HEK293 (cell line): ENCODE data around the gene ACAD9.

Experiments
- CTCF ChIA-PET: fragments of 350-600 bp; formaldehyde crosslinking; extraction: SDS; loops from one replicate; lab custom pipeline; 2021; ENCODE audit warnings: antibody characterized with exemption; lab: Yijun Ruan, JAX
- POLR2A ChIA-PET: fragments of 300-600 bp; formaldehyde crosslinking; extraction: SDS; loops from one replicate; lab custom pipeline; 2020; ENCODE audit warnings: antibody characterized with exemption, inconsistent platforms; lab: Yijun Ruan, JAX
- H3K27ac ChIP-seq: fragments of 200-500 bp; sonication (Bioruptor generic); 2 replicates; pipeline ENCODE4 v1.5.1; 2014; ENCODE audit warnings: low read depth, low read length, control low read depth, inconsistent platforms; ENCODE audit errors: extremely low read depth
- H3K36me3 ChIP-seq, 2 experiments: fragments of 200-500 bp in 1 of 2; sonication (Bioruptor generic) in 1 of 2; 1 replicate in 1 of 2; 2 replicates in 1 of 2; pipeline ENCODE4 v1.5.1; 2014 to 2017; ENCODE audit warnings: inconsistent platforms in 2 of 2, low read length in 2 of 2; ENCODE audit not compliant: control insufficient read depth in 2 of 2, insufficient read depth in 1 of 2
- H3K4me1 ChIP-seq: fragments of 200-500 bp; sonication (Bioruptor generic); 2 replicates; pipeline ENCODE4 v1.5.1; 2014; ENCODE audit warnings: mild to moderate bottlenecking, low read length, inconsistent platforms; ENCODE audit not compliant: control insufficient read depth, insufficient read depth
- H3K4me3 ChIP-seq: 2 replicates; pipeline ENCODE4 v1.5.1; 2011; ENCODE audit warnings: low read depth, mild to moderate bottlenecking, control low read depth, low read length, moderate library complexity
- H3K9me3 ChIP-seq: fragments of 200-500 bp; sonication (Bioruptor generic); 2 replicates; pipeline ENCODE4 v1.5.1; 2014; ENCODE audit warnings: low read depth, low read length, inconsistent platforms; ENCODE audit not compliant: control insufficient read depth, insufficient read depth
- GLIS1 ChIP-seq: fragments of 450-650 bp; formaldehyde crosslinking; IDR thresholded peaks from 2 replicates; pipeline ENCODE4 v1.5.1; 2016; ENCODE audit warnings: missing biosample characterization, missing genetic modification characterization
- KLF10 ChIP-seq: fragments of 450-650 bp; IDR thresholded peaks from 2 replicates; pipeline ENCODE4 v1.5.1; 2018; ENCODE audit warnings: missing biosample characterization, mild to moderate bottlenecking, missing genetic modification characterization
- OVOL3 ChIP-seq: fragments of 450-650 bp; formaldehyde crosslinking; IDR thresholded peaks from 2 replicates; pipeline ENCODE4 v1.5.1; 2016; ENCODE audit warnings: missing biosample characterization, missing genetic modification characterization
- ZBTB20 ChIP-seq: fragments of 450-650 bp; formaldehyde crosslinking; IDR thresholded peaks from 2 replicates; pipeline ENCODE4 v1.5.1; 2016; ENCODE audit warnings: missing biosample characterization, missing genetic modification characterization
- ZBTB8A ChIP-seq: fragments of 450-650 bp; formaldehyde crosslinking; IDR thresholded peaks from 2 replicates; pipeline ENCODE4 v1.5.1; 2016; ENCODE audit warnings: missing biosample characterization, missing genetic modification characterization
- ZFP69B ChIP-seq: fragments of 450-650 bp; formaldehyde crosslinking; IDR thresholded peaks from 2 replicates; pipeline ENCODE4 v1.5.1; 2016; ENCODE audit warnings: missing biosample characterization, missing genetic modification characterization
- ZNF140 ChIP-seq: fragments of 450-650 bp; formaldehyde crosslinking; IDR thresholded peaks from 2 replicates; pipeline ENCODE4 v1.5.1; 2016; ENCODE audit warnings: missing biosample characterization, missing genetic modification characterization
- ZNF157 ChIP-seq: fragments of 450-650 bp; formaldehyde crosslinking; IDR thresholded peaks from 2 replicates; pipeline ENCODE4 v1.5.1; 2016; ENCODE audit warnings: missing biosample characterization, missing genetic modification characterization
- ZNF175 ChIP-seq: fragments of 450-650 bp; formaldehyde crosslinking; IDR thresholded peaks from 2 replicates; pipeline ENCODE4 v1.5.1; 2016; ENCODE audit warnings: missing biosample characterization, missing genetic modification characterization
- ZNF274 ChIP-seq, 2 experiments: fragments of 200-500 bp in 1 of 2; fragments of 450-650 bp in 1 of 2; sonication (Bioruptor generic) in 1 of 2; formaldehyde crosslinking in 1 of 2; IDR thresholded peaks; 2 replicates each; pipeline versions ENCODE4 v1.5.1 to v1.6.1; 2014 to 2016; ENCODE audit warnings: borderline replicate concordance in 1 of 2, inconsistent platforms in 1 of 2, low read length in 1 of 2, missing biosample characterization in 1 of 2, missing genetic modification characterization in 1 of 2
- ZNF404 ChIP-seq: fragments of 450-650 bp; formaldehyde crosslinking; IDR thresholded peaks from 2 replicates; pipeline ENCODE4 v1.5.1; 2017; ENCODE audit warnings: missing biosample characterization, missing genetic modification characterization
- ZNF433 ChIP-seq: fragments of 450-650 bp; formaldehyde crosslinking; IDR thresholded peaks from 2 replicates; pipeline ENCODE4 v1.5.1; 2016; ENCODE audit warnings: missing biosample characterization, missing genetic modification characterization, low read depth
- ZNF529 ChIP-seq: fragments of 450-650 bp; formaldehyde crosslinking; IDR thresholded peaks from 2 replicates; pipeline ENCODE4 v1.5.1; 2017; ENCODE audit warnings: missing genetic modification characterization, missing biosample characterization; ENCODE audit not compliant: insufficient replicate concordance
- ZNF544 ChIP-seq: fragments of 450-650 bp; formaldehyde crosslinking; IDR thresholded peaks from 2 replicates; pipeline ENCODE4 v1.5.0; 2017; ENCODE audit warnings: missing biosample characterization, missing genetic modification characterization
- ZNF596 ChIP-seq: fragments of 450-650 bp; IDR thresholded peaks from 2 replicates; pipeline ENCODE4 v1.5.0; 2018; ENCODE audit warnings: missing biosample characterization, mild to moderate bottlenecking, missing genetic modification characterization, moderate library complexity
- ZNF701 ChIP-seq: fragments of 450-650 bp; formaldehyde crosslinking; IDR thresholded peaks from 2 replicates; pipeline ENCODE4 v1.5.1; 2016; ENCODE audit warnings: missing biosample characterization, missing genetic modification characterization
- ZNF785 ChIP-seq: fragments of 450-650 bp; formaldehyde crosslinking; IDR thresholded peaks from 2 replicates; pipeline ENCODE4 v1.5.1; 2016; ENCODE audit warnings: missing biosample characterization, missing genetic modification characterization
- ZNF792 ChIP-seq: fragments of 450-650 bp; formaldehyde crosslinking; IDR thresholded peaks from 2 replicates; pipeline ENCODE4 v1.5.1; 2016; ENCODE audit warnings: missing biosample characterization, missing genetic modification characterization
- TF ChIP-seq, protein P1 (sequence below): fragments of 450-650 bp; formaldehyde crosslinking; IDR thresholded peaks from 2 replicates; pipeline ENCODE4 v1.5.1; 2017; ENCODE audit warnings: missing biosample characterization, missing genetic modification characterization
- TF ChIP-seq, protein P2 (sequence below): fragments of 450-650 bp; formaldehyde crosslinking; IDR thresholded peaks from 2 replicates; pipeline ENCODE4 v1.5.1; 2016; ENCODE audit warnings: missing biosample characterization, missing genetic modification characterization
- TF ChIP-seq, protein P3 (sequence below): fragments of 450-650 bp; formaldehyde crosslinking; optimal IDR thresholded peaks from 2 replicates; pipeline ENCODE3; 2016; ENCODE audit warnings: missing biosample characterization, mild to moderate bottlenecking, missing genetic modification characterization
- TF ChIP-seq, protein P4 (sequence below): fragments of 450-650 bp; formaldehyde crosslinking; conservative IDR thresholded peaks from 2 replicates; pipeline ENCODE4 v1.5.1; 2016; ENCODE audit warnings: low read depth, missing biosample characterization, missing genetic modification characterization
- TF ChIP-seq, protein P5 (sequence below): fragments of 450-650 bp; formaldehyde crosslinking; IDR thresholded peaks from 2 replicates; pipeline ENCODE4 v1.5.1; 2016; ENCODE audit warnings: missing biosample characterization, missing genetic modification characterization
- TF ChIP-seq, protein P6 (sequence below): fragments of 450-650 bp; formaldehyde crosslinking; IDR thresholded peaks from 2 replicates; pipeline ENCODE4 v1.5.1; 2017; ENCODE audit warnings: missing biosample characterization, missing genetic modification characterization

Gene ACAD9

DNA sequence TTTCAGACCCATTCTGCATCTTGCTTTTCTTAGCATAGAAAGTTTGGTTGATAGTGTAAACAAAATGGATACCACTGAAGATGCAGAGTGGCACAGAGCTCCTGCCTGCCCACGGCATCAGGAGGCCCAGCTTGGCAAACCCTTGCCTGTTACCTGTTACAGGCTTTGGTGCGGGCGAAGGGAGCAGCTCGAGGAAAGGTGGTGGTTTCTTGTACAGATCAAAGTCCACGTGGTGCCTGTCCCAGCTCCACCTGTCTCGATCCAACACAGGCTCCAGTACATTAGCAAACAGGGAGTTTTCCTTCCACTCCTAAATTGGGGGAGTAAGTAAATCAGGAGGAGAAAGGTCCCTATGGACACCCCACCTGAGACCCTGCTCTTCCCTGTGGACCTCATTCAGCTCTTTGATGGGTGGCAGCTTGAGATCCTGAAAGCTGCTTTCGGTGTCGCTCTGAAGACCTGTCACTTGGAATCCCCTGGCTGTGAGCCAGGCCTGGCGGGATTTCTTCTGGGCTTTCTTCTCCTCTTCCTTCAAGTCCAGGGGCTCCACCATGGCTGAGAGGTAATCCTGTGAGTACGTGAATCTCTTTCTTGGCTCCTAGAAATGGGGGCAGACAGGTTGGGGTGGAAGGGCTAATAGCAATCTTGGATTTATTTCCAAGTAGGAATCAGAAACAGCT is 35.7 kb downstream of the ACAD9 start (continued):
- TF ChIP-seq, protein P1, sequence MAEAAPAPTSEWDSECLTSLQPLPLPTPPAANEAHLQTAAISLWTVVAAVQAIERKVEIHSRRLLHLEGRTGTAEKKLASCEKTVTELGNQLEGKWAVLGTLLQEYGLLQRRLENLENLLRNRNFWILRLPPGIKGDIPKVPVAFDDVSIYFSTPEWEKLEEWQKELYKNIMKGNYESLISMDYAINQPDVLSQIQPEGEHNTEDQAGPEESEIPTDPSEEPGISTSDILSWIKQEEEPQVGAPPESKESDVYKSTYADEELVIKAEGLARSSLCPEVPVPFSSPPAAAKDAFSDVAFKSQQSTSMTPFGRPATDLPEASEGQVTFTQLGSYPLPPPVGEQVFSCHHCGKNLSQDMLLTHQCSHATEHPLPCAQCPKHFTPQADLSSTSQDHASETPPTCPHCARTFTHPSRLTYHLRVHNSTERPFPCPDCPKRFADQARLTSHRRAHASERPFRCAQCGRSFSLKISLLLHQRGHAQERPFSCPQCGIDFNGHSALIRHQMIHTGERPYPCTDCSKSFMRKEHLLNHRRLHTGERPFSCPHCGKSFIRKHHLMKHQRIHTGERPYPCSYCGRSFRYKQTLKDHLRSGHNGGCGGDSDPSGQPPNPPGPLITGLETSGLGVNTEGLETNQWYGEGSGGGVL (tag by site-specific recombination): no peak
- no peak for TF ChIP-seq ZNF433 (tag by site-specific recombination)
- no peak for TF ChIP-seq ZNF544
- TF ChIP-seq, protein P2, sequence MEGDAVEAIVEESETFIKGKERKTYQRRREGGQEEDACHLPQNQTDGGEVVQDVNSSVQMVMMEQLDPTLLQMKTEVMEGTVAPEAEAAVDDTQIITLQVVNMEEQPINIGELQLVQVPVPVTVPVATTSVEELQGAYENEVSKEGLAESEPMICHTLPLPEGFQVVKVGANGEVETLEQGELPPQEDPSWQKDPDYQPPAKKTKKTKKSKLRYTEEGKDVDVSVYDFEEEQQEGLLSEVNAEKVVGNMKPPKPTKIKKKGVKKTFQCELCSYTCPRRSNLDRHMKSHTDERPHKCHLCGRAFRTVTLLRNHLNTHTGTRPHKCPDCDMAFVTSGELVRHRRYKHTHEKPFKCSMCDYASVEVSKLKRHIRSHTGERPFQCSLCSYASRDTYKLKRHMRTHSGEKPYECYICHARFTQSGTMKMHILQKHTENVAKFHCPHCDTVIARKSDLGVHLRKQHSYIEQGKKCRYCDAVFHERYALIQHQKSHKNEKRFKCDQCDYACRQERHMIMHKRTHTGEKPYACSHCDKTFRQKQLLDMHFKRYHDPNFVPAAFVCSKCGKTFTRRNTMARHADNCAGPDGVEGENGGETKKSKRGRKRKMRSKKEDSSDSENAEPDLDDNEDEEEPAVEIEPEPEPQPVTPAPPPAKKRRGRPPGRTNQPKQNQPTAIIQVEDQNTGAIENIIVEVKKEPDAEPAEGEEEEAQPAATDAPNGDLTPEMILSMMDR: no peak
- no peak for TF ChIP-seq ZBTB8A (tag by site-specific recombination)
- TF ChIP-seq ZNF792 (tag by site-specific recombination): no peak
- TF ChIP-seq ZNF274 (IDR thresholded peaks at IDR 0.05; ENCODE audit: low read length): no peak
- no peak for TF ChIP-seq ZNF274 (tag by site-specific recombination; IDR thresholded peaks at IDR 0.05; ENCODE audit: borderline replicate concordance)
- no peak for TF ChIP-seq ZFP69B
- TF ChIP-seq ZNF404 (tag by site-specific recombination): no peak
- TF ChIP-seq GLIS1 (tag by site-specific recombination): no peak
- TF ChIP-seq, protein P3, sequence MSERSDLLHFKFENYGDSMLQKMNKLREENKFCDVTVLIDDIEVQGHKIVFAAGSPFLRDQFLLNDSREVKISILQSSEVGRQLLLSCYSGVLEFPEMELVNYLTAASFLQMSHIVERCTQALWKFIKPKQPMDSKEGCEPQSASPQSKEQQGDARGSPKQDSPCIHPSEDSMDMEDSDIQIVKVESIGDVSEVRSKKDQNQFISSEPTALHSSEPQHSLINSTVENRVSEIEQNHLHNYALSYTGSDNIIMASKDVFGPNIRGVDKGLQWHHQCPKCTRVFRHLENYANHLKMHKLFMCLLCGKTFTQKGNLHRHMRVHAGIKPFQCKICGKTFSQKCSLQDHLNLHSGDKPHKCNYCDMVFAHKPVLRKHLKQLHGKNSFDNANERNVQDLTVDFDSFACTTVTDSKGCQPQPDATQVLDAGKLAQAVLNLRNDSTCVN (tag by site-specific recombination): no peak
- TF ChIP-seq ZNF140: no peak
- TF ChIP-seq, protein P4, sequence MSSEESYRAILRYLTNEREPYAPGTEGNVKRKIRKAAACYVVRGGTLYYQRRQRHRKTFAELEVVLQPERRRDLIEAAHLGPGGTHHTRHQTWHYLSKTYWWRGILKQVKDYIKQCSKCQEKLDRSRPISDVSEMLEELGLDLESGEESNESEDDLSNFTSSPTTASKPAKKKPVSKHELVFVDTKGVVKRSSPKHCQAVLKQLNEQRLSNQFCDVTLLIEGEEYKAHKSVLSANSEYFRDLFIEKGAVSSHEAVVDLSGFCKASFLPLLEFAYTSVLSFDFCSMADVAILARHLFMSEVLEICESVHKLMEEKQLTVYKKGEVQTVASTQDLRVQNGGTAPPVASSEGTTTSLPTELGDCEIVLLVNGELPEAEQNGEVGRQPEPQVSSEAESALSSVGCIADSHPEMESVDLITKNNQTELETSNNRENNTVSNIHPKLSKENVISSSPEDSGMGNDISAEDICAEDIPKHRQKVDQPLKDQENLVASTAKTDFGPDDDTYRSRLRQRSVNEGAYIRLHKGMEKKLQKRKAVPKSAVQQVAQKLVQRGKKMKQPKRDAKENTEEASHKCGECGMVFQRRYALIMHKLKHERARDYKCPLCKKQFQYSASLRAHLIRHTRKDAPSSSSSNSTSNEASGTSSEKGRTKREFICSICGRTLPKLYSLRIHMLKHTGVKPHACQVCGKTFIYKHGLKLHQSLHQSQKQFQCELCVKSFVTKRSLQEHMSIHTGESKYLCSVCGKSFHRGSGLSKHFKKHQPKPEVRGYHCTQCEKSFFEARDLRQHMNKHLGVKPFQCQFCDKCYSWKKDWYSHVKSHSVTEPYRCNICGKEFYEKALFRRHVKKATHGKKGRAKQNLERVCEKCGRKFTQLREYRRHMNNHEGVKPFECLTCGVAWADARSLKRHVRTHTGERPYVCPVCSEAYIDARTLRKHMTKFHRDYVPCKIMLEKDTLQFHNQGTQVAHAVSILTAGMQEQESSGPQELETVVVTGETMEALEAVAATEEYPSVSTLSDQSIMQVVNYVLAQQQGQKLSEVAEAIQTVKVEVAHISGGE (tag by site-specific recombination): no peak

DNA sequence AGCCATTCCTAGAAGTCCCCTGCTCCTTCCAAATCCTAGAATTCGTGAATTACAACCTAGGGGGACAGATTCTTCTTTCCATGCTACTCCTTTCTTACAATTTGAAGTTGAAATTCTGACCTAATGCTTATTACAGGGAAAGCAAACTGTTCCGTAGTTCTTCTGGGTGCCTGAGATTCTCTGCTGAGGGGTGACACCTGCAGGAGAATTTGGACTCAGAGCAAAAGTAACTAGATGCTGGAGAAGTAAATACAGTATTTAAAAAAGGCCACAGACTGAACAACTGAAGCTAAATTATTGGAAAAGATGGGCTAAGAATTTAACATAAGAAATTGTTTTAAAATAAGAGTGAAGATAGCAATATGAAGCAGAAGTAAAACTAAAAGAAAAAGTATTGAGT is 37.9 kb downstream of the ACAD9 start:
- Histone ChIP-seq H3K36me3 (peaks cover 10 to 67% of the 10 kb centered on the region in 2 experiments; a peak in 2 of 3 replicates), H3K4me3 (no peak overlapping the region), H3K27ac (no peak overlapping the region), H3K4me1 (no peaks in the 10 kb centered on the region), H3K9me3 (no peaks in the 10 kb centered on the region)
- ChIA-PET CTCF (no interaction called here), POLR2A (no interaction called here)
- TF ChIP-seq ZNF140 (no peak), OVOL3 (no peak), ZBTB20 (tag by site-specific recombination) (no peak), ZNF596 (tag by site-specific recombination) (no peak), ZNF785 (tag by site-specific recombination) (no peak), GLIS1 (tag by site-specific recombination) (no peak), ZNF701 (tag by site-specific recombination) (no peak), KLF10 (tag by site-specific recombination) (no peak), ZNF157 (no peak), ZFP69B (no peak), ZNF175 (tag by site-specific recombination) (no peak), ZNF529 (no peak)
- TF ChIP-seq, protein P5, sequence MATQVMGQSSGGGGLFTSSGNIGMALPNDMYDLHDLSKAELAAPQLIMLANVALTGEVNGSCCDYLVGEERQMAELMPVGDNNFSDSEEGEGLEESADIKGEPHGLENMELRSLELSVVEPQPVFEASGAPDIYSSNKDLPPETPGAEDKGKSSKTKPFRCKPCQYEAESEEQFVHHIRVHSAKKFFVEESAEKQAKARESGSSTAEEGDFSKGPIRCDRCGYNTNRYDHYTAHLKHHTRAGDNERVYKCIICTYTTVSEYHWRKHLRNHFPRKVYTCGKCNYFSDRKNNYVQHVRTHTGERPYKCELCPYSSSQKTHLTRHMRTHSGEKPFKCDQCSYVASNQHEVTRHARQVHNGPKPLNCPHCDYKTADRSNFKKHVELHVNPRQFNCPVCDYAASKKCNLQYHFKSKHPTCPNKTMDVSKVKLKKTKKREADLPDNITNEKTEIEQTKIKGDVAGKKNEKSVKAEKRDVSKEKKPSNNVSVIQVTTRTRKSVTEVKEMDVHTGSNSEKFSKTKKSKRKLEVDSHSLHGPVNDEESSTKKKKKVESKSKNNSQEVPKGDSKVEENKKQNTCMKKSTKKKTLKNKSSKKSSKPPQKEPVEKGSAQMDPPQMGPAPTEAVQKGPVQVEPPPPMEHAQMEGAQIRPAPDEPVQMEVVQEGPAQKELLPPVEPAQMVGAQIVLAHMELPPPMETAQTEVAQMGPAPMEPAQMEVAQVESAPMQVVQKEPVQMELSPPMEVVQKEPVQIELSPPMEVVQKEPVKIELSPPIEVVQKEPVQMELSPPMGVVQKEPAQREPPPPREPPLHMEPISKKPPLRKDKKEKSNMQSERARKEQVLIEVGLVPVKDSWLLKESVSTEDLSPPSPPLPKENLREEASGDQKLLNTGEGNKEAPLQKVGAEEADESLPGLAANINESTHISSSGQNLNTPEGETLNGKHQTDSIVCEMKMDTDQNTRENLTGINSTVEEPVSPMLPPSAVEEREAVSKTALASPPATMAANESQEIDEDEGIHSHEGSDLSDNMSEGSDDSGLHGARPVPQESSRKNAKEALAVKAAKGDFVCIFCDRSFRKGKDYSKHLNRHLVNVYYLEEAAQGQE: no peak
- TF ChIP-seq, protein P6, sequence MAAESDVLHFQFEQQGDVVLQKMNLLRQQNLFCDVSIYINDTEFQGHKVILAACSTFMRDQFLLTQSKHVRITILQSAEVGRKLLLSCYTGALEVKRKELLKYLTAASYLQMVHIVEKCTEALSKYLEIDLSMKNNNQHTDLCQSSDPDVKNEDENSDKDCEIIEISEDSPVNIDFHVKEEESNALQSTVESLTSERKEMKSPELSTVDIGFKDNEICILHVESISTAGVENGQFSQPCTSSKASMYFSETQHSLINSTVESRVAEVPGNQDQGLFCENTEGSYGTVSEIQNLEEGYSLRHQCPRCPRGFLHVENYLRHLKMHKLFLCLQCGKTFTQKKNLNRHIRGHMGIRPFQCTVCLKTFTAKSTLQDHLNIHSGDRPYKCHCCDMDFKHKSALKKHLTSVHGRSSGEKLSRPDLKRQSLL (tag by site-specific recombination): no peak
